Keratinocyte (primary cell): ENCODE results near the gene CLK4.

ENCODE experiments used
- CTCF ChIP-seq, 3 experiments: IDR thresholded peaks in 1 of 3; conservative IDR thresholded peaks in 1 of 3; optimal IDR thresholded peaks in 1 of 3; 2 replicates in 2 of 3; 3 replicates in 1 of 3; pipeline versions ENCODE3 to v1.5.1; 2011; ENCODE audit warnings: low read length in 3 of 3, mild to moderate bottlenecking in 3 of 3, moderate library complexity in 2 of 3, control low read depth in 1 of 3, inconsistent platforms in 1 of 3; ENCODE audit not compliant: insufficient read depth in 2 of 3; ENCODE audit errors: extremely low read depth in 1 of 3
- EZH2 ChIP-seq: IDR thresholded peaks from one replicate; pipeline ENCODE4 v1.6.1; 2012; ENCODE audit warnings: inconsistent platforms, mild to moderate bottlenecking, low read length, moderate library complexity

GRCh38 chr5:178619390-178619789, 7.5 kb downstream of the CLK4 start:
- TF ChIP-seq CTCF (optimal IDR thresholded peaks at IDR 0.05 in 1 of 3, IDR thresholded peaks at IDR 0.05 in 1 of 3, conservative IDR thresholded peaks at IDR 0.05 in 1 of 3; ENCODE audit: extremely low read depth in 1 of 3, insufficient read depth in 2 of 3, low read length in 3 of 3) (no peak), EZH2 (no peak)
